Measurements from ENCODE around the gene STIM1. TPM values are rescaled to one million over a fixed set of nuclear protein-coding genes. Genes with fewer than 3 reads are reported as not detected.

Gene STIM1
- total and polyA plus RNA-seq, 10 of the 15 experiments (the other 5 are each of a cell fraction or from before 2014, with no cell fraction given): 8.6 to 57.7 (median 29.3) TPM

DNA sequence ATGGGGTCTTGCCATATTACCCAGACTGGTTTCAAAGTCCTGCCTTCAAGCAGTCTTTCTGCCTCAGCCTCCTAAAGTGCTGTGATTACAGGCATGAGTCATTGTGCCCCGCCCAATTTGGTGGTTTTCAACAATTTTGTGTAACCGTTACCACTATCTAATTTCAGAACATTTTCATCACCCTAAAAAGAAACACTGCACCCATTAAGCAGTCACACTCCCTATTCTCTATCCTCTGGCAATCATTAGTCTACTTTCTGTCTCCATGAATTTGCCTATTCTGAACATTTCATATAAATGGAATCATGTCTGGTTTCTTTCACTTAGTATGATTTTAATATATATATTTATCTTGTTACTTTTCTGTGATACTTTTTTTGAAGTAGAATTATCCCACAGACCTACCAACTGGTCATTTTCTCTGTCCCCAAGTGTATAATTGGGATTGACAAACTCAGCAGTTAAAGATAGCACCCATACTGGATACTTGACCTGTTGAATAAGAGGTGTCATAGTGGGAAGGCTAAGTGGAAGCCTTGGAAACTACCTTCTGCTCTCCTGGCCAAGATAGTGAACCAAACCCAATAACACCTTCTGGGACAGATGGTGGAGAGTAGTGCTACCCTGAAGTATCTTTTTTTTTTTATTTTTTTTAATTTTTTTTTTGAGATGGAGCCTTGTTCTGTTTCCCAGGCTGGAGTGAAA lies 64.8 kb downstream of the STIM1 start:
- in situ Hi-C loops (cut with MboI) (no loop called here), intact Hi-C loops (cut with micrococcal nuclease; ENCODE audit: unreplicated experiment) (loop anchor here (2.0 kb wide), 1 partner anchor 65 kb away; the partner anchor contains the start of gene STIM1)
- peaks cover 0 to 3% of the 10 kb centered on the region in 2 experiments; a peak in 2 of 4 replicates for H3K36me3 ChIP-seq (ENCODE audit: control insufficient read depth in 2 of 2, insufficient read depth in 2 of 2, low read length in 1 of 2)
- WGBS (ENCODE audit: insufficient coverage, insufficient replicate concordance, low lambda C conversion rate, missing lambda C conversion rate): 3% methylated on average over 2 of the region's 2 CpGs
- no peaks in the 10 kb centered on the region for H3K27me3 ChIP-seq (replicated peaks in 1 of 2; ENCODE audit: control insufficient read depth in 2 of 2, insufficient read depth in 2 of 2, low read length in 1 of 2)
- peak overlapping the region; percentile 19; the same call in 1 of the 2 replicates for H3K4me3 ChIP-seq
- ChIA-PET RAD21 (ENCODE audit: unreplicated experiment) (interaction anchor here (1.1 to 1.6 kb wide), 3 partner anchors 61 to 71 kb away, joined by 3 to 8 read pairs (median 4); partner anchors contain the start of gene STIM1), SMC1A (ENCODE audit: uncharacterized antibody, unreplicated experiment) (interaction anchor here (1.0 to 2.2 kb wide), 5 partner anchors 16 to 66 kb away, joined by 3 to 8 read pairs (median 3); partner anchors contain the start of gene STIM1), POLR2A (interaction anchor here (0.5 kb wide), 1 partner anchor 646 kb away, joined by 3 read pairs; no protein-coding TSS in a partner anchor), CTCF (interaction anchor here (1.0 to 2.0 kb wide), 3 partner anchors 14 to 152 kb away, joined by 3 to 4 read pairs (median 3); no protein-coding TSS in a partner anchor)
- peak; percentile 91 for ATAC-seq
- no peaks in the 10 kb centered on the region for H4K20me1 ChIP-seq (ENCODE audit: control insufficient read depth, insufficient read depth)
- peak overlapping the region; percentile 30; the same call in 1 of the 2 replicates for H3K4me2 ChIP-seq (ENCODE audit: control insufficient read depth, insufficient read depth)
- no peak overlapping the region for H2AFZ ChIP-seq (ENCODE audit: control insufficient read depth, low read depth, low read length)
- H3K79me2 ChIP-seq (ENCODE audit: control insufficient read depth, insufficient read depth, low read length): peaks cover 20% of the 10 kb centered on the region
- FAIRE-seq: peak; percentile 27
- peak overlapping the region; percentile 27; the same call in 1 of the 2 replicates for H3K27ac ChIP-seq (ENCODE audit: control insufficient read depth, insufficient read depth)
- H3K4me1 ChIP-seq (ENCODE audit: control insufficient read depth, insufficient read depth, low read length): peaks cover 6% of the 10 kb centered on the region
- H3K9me3 ChIP-seq (replicated peaks; ENCODE audit: control insufficient read depth, insufficient read depth, low read length): no peaks in the 10 kb centered on the region; the same call in 2 of the 3 replicates
- no TSS peak for BruUV-seq (replicated peaks)
- H3K9ac ChIP-seq (ENCODE audit: control insufficient read depth, insufficient read depth, low read length): no peak overlapping the region
- DNase-seq (ENCODE audit: low read depth, low spot score): peak; percentile 57
- TF ChIP-seq ZBTB11 (CRISPR knock-in tag; IDR thresholded peaks at IDR 0.05) (no peak), GABPA (IDR thresholded peaks at IDR 0.05; ENCODE audit: low read depth) (no peak), TCF7 (IDR thresholded peaks at IDR 0.05; ENCODE audit: borderline replicate concordance) (no peak), CREM (IDR thresholded peaks at IDR 0.05; ENCODE audit: low read depth) (peak; percentile 38; the same call in 1 of the 2 replicates), RELB (IDR thresholded peaks at IDR 0.05; ENCODE audit: low read depth) (peak; percentile 33; the same call in 1 of the 2 replicates), NBN (IDR thresholded peaks at IDR 0.05) (0 out of 2 replicates have a peak, but pooled peaks have one; percentile 23), IKZF1 (conservative IDR thresholded peaks at IDR 0.05) (peak; percentile 34), RUNX3 (IDR thresholded peaks at IDR 0.05; ENCODE audit: low read length) (peak; percentile 89), TARDBP (IDR thresholded peaks at IDR 0.05; ENCODE audit: borderline replicate concordance) (no peak), ZNF217 (IDR thresholded peaks at IDR 0.05) (no peak), BCL11A (IDR thresholded peaks at IDR 0.05; ENCODE audit: low read depth, low read length) (0 out of 2 replicates have a peak, but pooled peaks have one; percentile 20)
- TF ChIP-seq, protein P1, sequence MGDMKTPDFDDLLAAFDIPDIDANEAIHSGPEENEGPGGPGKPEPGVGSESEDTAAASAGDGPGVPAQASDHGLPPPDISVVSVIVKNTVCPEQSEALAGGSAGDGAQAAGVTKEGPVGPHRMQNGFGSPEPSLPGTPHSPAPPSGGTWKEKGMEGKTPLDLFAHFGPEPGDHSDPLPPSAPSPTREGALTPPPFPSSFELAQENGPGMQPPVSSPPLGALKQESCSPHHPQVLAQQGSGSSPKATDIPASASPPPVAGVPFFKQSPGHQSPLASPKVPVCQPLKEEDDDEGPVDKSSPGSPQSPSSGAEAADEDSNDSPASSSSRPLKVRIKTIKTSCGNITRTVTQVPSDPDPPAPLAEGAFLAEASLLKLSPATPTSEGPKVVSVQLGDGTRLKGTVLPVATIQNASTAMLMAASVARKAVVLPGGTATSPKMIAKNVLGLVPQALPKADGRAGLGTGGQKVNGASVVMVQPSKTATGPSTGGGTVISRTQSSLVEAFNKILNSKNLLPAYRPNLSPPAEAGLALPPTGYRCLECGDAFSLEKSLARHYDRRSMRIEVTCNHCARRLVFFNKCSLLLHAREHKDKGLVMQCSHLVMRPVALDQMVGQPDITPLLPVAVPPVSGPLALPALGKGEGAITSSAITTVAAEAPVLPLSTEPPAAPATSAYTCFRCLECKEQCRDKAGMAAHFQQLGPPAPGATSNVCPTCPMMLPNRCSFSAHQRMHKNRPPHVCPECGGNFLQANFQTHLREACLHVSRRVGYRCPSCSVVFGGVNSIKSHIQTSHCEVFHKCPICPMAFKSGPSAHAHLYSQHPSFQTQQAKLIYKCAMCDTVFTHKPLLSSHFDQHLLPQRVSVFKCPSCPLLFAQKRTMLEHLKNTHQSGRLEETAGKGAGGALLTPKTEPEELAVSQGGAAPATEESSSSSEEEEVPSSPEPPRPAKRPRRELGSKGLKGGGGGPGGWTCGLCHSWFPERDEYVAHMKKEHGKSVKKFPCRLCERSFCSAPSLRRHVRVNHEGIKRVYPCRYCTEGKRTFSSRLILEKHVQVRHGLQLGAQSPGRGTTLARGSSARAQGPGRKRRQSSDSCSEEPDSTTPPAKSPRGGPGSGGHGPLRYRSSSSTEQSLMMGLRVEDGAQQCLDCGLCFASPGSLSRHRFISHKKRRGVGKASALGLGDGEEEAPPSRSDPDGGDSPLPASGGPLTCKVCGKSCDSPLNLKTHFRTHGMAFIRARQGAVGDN (IDR thresholded peaks at IDR 0.05): no peak

Data from GM12878 (cell line).